Measurements from ENCODE around the gene CD8A.
A peak's percentile ranks its signal among the peaks of the same experiment; 100 is the strongest.

CD8A gene

GRCh38 chr2:86807468-86808275 lies 17.0 kb upstream of the CD8A start:
- peak; percentile 51 for DNase-seq (ENCODE audit: low read depth)

GRCh38 chr2:86807133-86807467 lies 16.4 kb upstream of the CD8A start:
- peak overlapping the region; percentile 21 for H3K4me3 ChIP-seq (ENCODE audit: low read depth, low read length)
- TF ChIP-seq POLR2A (IDR thresholded peaks at IDR 0.05; ENCODE audit: extremely low read depth, insufficient read length) (no peak), MAX (IDR thresholded peaks at IDR 0.05; ENCODE audit: low read depth, low read length) (no peak), MYC (IDR thresholded peaks at IDR 0.05; ENCODE audit: low read depth, low read length) (no peak), CTCF (IDR thresholded peaks at IDR 0.05; ENCODE audit: low read depth, low read length) (no peak)
- no peak for DNase-seq (ENCODE audit: low read depth)

More at GRCh38 chr2:86807468-86808275, 17.0 kb upstream of the CD8A start:
- peak overlapping the region; percentile 21 for H3K4me3 ChIP-seq (ENCODE audit: low read depth, low read length)
- TF ChIP-seq POLR2A (IDR thresholded peaks at IDR 0.05; ENCODE audit: extremely low read depth, insufficient read length) (no peak), MAX (IDR thresholded peaks at IDR 0.05; ENCODE audit: low read depth, low read length) (no peak), MYC (IDR thresholded peaks at IDR 0.05; ENCODE audit: low read depth, low read length) (no peak), CTCF (IDR thresholded peaks at IDR 0.05; ENCODE audit: low read depth, low read length) (no peak)

GRCh38 chr2:86806059-86806857 lies 15.5 kb upstream of the CD8A start:
- no peak for DNase-seq (ENCODE audit: low read depth)
- no peak for TF ChIP-seq CTCF (IDR thresholded peaks at IDR 0.05; ENCODE audit: low read depth, low read length)
- no peak for TF ChIP-seq MYC (IDR thresholded peaks at IDR 0.05; ENCODE audit: low read depth, low read length)
- TF ChIP-seq POLR2A (IDR thresholded peaks at IDR 0.05; ENCODE audit: extremely low read depth, insufficient read length), result no peak
- TF ChIP-seq MAX (IDR thresholded peaks at IDR 0.05; ENCODE audit: low read depth, low read length), result no peak
- H3K4me3 ChIP-seq (ENCODE audit: low read depth, low read length), result no peak overlapping the region

- no peak for DNase-seq (ENCODE audit: low read depth)
- no peak overlapping the region for H3K4me3 ChIP-seq (ENCODE audit: low read depth, low read length)
These were observed 10.3 kb upstream of the CD8A start for GRCh38 chr2:86800856-86801567.

More at GRCh38 chr2:86800856-86801567, 10.3 kb upstream of the CD8A start:
- TF ChIP-seq MYC (IDR thresholded peaks at IDR 0.05; ENCODE audit: low read depth, low read length), result no peak
- TF ChIP-seq CTCF (IDR thresholded peaks at IDR 0.05; ENCODE audit: low read depth, low read length), result no peak
- TF ChIP-seq POLR2A (IDR thresholded peaks at IDR 0.05; ENCODE audit: extremely low read depth, insufficient read length), result no peak
- TF ChIP-seq MAX (IDR thresholded peaks at IDR 0.05; ENCODE audit: low read depth, low read length), result no peak

Data from NB4 (cell line).